GM12878 (cell line): Measurements from ENCODE around the gene PRKAB1. TPM values are rescaled to one million over a fixed set of nuclear protein-coding genes. Genes with fewer than 3 reads are reported as not detected.

Experiments
- ATAC-seq: fragments of 200-7000 bp; cut with Tn5 transposase; 3 replicates; pipeline ENCODE4 v1.9.1; 2020; ENCODE audit warnings: mild to moderate bottlenecking, moderate library complexity
- BruUV-seq: library from RNA; stranded (reverse); fragments of 400-500 nt; replicated peaks from 2 replicates; lab custom pipeline; 2021; lab: Mats Ljungman, UMichigan
- CTCF ChIA-PET: fragments of 300-600 bp; sonication (Branson Sonifier 250); formaldehyde crosslinking; extraction: SDS; loops from one replicate; lab custom pipeline; 2021; ENCODE audit warnings: inconsistent platforms; lab: Yijun Ruan, JAX
- POLR2A ChIA-PET: fragments of 350-600 bp; formaldehyde crosslinking; extraction: SDS; loops from one replicate; lab custom pipeline; 2021; ENCODE audit warnings: inconsistent platforms; lab: Charles Lee
- RAD21 ChIA-PET: fragments of 300-600 bp; sonication (Branson Sonifier 250); formaldehyde crosslinking; loops from one replicate; lab custom pipeline; 2023; ENCODE audit warnings: antibody characterized with exemption; ENCODE audit not compliant: unreplicated experiment; lab: Charles Lee
- SMC1A ChIA-PET: fragments of 300-600 bp; sonication (Branson Sonifier 250); formaldehyde crosslinking; loops from one replicate; lab custom pipeline; 2023; ENCODE audit not compliant: unreplicated experiment, uncharacterized antibody; lab: Charles Lee
- DNase-seq: peaks from one replicate; pipeline ENCODE4 v3.0.0-alpha.2; 2011; ENCODE audit warnings: low read depth, low spot score
- FAIRE-seq: peaks from 3 replicates; lab custom pipeline; 2011; peaks lifted over from hg19 to GRCh38; lab: Jason Lieb, UNC
- H2AFZ ChIP-seq: 2 replicates; pipeline ENCODE4 v1.6.0; 2011; ENCODE audit warnings: low read depth, low read length, control low read depth; ENCODE audit not compliant: control insufficient read depth
- H3K27ac ChIP-seq: 2 replicates; pipeline ENCODE4 v1.5.1; 2011; ENCODE audit warnings: control low read depth; ENCODE audit not compliant: control insufficient read depth, insufficient read depth
- H3K27me3 ChIP-seq, 2 experiments: replicated peaks in 1 of 2; 2 replicates each; pipeline versions ENCODE4 v1.6.0 to v1.6.1; 2011; ENCODE audit warnings: low read length in 1 of 2; ENCODE audit not compliant: control insufficient read depth in 2 of 2, insufficient read depth in 2 of 2
- H3K36me3 ChIP-seq, 2 experiments: 2 replicates each; pipeline ENCODE4 v1.5.1; 2011; ENCODE audit warnings: low read length in 1 of 2; ENCODE audit not compliant: control insufficient read depth in 2 of 2, insufficient read depth in 2 of 2
- H3K4me1 ChIP-seq: 2 replicates; pipeline ENCODE4 v1.6.1; 2011; ENCODE audit warnings: mild to moderate bottlenecking, low read length, moderate library complexity, mixed read lengths; ENCODE audit not compliant: control insufficient read depth, insufficient read depth
- H3K4me2 ChIP-seq: 2 replicates; pipeline ENCODE4 v1.6.0; 2011; ENCODE audit warnings: control low read depth; ENCODE audit not compliant: control insufficient read depth, insufficient read depth
- H3K4me3 ChIP-seq: fragments of 200-600 bp; sonication (generic); 2 replicates; pipeline ENCODE4 v1.5.1; 2016
- H3K79me2 ChIP-seq: 2 replicates; pipeline ENCODE4 v1.6.0; 2011; ENCODE audit warnings: low read length; ENCODE audit not compliant: control insufficient read depth, insufficient read depth
- H3K9ac ChIP-seq: 2 replicates; pipeline ENCODE4 v1.8.0; 2011; ENCODE audit warnings: low read length, control low read depth, mixed read lengths; ENCODE audit not compliant: control insufficient read depth, insufficient read depth
- H3K9me3 ChIP-seq: replicated peaks from 3 replicates; pipeline ENCODE4 v1.5.1; 2011; ENCODE audit warnings: mild to moderate bottlenecking, low read length; ENCODE audit not compliant: control insufficient read depth, insufficient read depth
- H4K20me1 ChIP-seq: 2 replicates; pipeline ENCODE4 v1.6.0; 2011; ENCODE audit not compliant: control insufficient read depth, insufficient read depth
- CREB1 ChIP-seq: IDR thresholded peaks from 2 replicates; pipeline ENCODE4 v1.6.1; 2012; ENCODE audit warnings: low read depth, mild to moderate bottlenecking, inconsistent platforms
- NFIC ChIP-seq: IDR thresholded peaks from 2 replicates; pipeline ENCODE4 v1.6.1; 2012; ENCODE audit warnings: low read depth, mild to moderate bottlenecking, inconsistent platforms, low read length, moderate library complexity
- POLR2AphosphoS2 ChIP-seq: IDR thresholded peaks from 2 replicates; pipeline ENCODE4 v1.6.1; 2011; ENCODE audit warnings: low read depth, mild to moderate bottlenecking, low read length, improper control_type of control experiment, moderate library complexity
- RBBP5 ChIP-seq: fragments of 200-600 bp; sonication (generic); conservative IDR thresholded peaks from 2 replicates; pipeline ENCODE4 v1.6.1; 2016
- RUNX3 ChIP-seq: IDR thresholded peaks from 2 replicates; pipeline ENCODE4 v1.6.1; 2012; ENCODE audit warnings: low read length, inconsistent platforms
- ZNF384 ChIP-seq: IDR thresholded peaks from 2 replicates; pipeline ENCODE4 v1.6.1; 2012; ENCODE audit warnings: low read depth, mild to moderate bottlenecking, low read length, improper control_type of control experiment, borderline replicate concordance
- WGBS: methylation state at CpG from one replicate; pipeline ENCODE4 v1.1.6; 2016; ENCODE audit warnings: low lambda C conversion rate; ENCODE audit not compliant: insufficient replicate concordance, insufficient coverage; ENCODE audit errors: missing lambda C conversion rate; 5-methylcytosine and 5-hydroxymethylcytosine counted together
- in situ Hi-C: fragments of 300-500 bp; cut with MboI; formaldehyde crosslinking; loops from 9 replicates; pipeline ENCODE4 v1.14.3; 2018; ENCODE audit warnings: mixed read lengths
- intact Hi-C: fragments of 100-400 bp; cut with micrococcal nuclease; formaldehyde crosslinking; loops from one replicate; pipeline ENCODE4 v1.14.2; 2022; ENCODE audit not compliant: unreplicated experiment
- polyA plus RNA-seq, 11 experiments: library from polyadenylated mRNA; depleted of rRNA in 4 of 11; unstranded in 6 of 11; stranded (reverse) in 5 of 11; fragments of >200 nt; fragmentation: Nextera tagmentation in 4 of 11; fragmentation: Illumina TruSeq in 1 of 11; extraction: Ambion mirVana in 4 of 11; extraction: Trizol in 1 of 11; gene quantifications; 1 replicate in 1 of 11; 2 replicates in 10 of 11; pipeline versions ENCODE4 v1.2.1 to v1.2.3, GENCODE V29; 2011 to 2016; ENCODE audit warnings: inconsistent platforms in 2 of 11, missing spikeins in 2 of 11, low read depth in 1 of 11
- total RNA-seq, 4 experiments: library from RNA; depleted of rRNA in 3 of 4; stranded (reverse); fragments of >200 nt in 3 of 4; fragmentation: Illumina TruSeq in 1 of 4; extraction: Trizol in 1 of 4; gene quantifications; 2 replicates each; pipeline versions ENCODE4 v1.2.1 to v1.2.3, GENCODE V29; 2013 to 2021
- TF ChIP-seq, protein P1 (sequence below): fragments of 450-650 bp; IDR thresholded peaks from 2 replicates; pipeline ENCODE4 v1.6.1; 2017; ENCODE audit warnings: mild to moderate bottlenecking, moderate library complexity
- TF ChIP-seq, protein P2 (sequence below): IDR thresholded peaks from 2 replicates; pipeline ENCODE4 v1.6.1; 2011; ENCODE audit warnings: mild to moderate bottlenecking, low read depth, low read length, moderate library complexity; ENCODE audit not compliant: insufficient replicate concordance

PRKAB1 gene
- total and polyA plus RNA-seq, 10 of the 15 experiments (the other 5 are each of a cell fraction or from before 2014, with no cell fraction given): 24.6 to 85.0 (median 50.6) TPM

DNA sequence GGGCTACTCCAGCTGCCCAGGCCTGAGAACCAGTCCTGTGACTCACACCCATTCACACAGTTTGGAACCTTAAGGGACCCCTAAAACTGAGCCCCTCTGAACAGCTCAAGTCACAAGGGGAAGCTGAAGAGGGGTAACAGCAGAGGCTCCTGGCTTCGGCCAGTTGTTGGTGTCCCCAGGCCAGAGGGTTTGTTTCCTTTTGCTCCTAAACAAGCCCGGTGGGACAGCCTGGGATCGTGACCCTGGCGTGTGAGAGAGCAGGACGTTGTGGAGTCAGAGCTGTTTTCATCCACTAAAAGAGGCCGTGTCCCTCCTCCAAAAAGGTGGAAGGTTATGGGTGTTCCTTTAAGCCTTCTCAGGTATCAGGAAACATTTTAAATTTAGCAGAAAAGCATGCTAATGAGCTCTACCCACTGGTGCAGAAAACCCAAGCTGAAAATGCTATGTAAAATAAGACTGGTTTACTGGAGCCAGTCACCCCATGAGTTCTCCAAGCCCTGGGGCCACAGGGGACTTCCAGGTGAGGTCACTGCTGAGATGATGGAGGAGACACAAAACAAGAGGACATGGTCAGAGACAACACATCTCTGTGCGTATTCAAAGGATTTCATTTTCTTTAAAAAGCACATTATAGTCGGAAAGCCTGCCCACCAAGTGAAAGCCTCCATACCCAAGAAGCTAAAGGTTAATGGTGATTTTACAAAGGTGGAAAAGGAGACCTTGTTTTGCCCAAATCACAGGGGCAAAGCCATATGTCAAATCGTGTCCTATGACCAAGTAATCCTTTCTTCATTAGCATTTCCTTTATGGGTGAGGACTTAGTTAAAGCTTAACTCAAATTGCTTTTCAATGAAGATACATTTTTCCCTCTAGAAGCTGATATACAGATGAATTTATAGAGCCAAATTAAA, 14.1 kb downstream of the PRKAB1 start (continued):
- TF ChIP-seq ZNF384 (no peak), RBBP5 (no peak)
- TF ChIP-seq, protein P1, sequence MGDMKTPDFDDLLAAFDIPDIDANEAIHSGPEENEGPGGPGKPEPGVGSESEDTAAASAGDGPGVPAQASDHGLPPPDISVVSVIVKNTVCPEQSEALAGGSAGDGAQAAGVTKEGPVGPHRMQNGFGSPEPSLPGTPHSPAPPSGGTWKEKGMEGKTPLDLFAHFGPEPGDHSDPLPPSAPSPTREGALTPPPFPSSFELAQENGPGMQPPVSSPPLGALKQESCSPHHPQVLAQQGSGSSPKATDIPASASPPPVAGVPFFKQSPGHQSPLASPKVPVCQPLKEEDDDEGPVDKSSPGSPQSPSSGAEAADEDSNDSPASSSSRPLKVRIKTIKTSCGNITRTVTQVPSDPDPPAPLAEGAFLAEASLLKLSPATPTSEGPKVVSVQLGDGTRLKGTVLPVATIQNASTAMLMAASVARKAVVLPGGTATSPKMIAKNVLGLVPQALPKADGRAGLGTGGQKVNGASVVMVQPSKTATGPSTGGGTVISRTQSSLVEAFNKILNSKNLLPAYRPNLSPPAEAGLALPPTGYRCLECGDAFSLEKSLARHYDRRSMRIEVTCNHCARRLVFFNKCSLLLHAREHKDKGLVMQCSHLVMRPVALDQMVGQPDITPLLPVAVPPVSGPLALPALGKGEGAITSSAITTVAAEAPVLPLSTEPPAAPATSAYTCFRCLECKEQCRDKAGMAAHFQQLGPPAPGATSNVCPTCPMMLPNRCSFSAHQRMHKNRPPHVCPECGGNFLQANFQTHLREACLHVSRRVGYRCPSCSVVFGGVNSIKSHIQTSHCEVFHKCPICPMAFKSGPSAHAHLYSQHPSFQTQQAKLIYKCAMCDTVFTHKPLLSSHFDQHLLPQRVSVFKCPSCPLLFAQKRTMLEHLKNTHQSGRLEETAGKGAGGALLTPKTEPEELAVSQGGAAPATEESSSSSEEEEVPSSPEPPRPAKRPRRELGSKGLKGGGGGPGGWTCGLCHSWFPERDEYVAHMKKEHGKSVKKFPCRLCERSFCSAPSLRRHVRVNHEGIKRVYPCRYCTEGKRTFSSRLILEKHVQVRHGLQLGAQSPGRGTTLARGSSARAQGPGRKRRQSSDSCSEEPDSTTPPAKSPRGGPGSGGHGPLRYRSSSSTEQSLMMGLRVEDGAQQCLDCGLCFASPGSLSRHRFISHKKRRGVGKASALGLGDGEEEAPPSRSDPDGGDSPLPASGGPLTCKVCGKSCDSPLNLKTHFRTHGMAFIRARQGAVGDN: no peak

DNA sequence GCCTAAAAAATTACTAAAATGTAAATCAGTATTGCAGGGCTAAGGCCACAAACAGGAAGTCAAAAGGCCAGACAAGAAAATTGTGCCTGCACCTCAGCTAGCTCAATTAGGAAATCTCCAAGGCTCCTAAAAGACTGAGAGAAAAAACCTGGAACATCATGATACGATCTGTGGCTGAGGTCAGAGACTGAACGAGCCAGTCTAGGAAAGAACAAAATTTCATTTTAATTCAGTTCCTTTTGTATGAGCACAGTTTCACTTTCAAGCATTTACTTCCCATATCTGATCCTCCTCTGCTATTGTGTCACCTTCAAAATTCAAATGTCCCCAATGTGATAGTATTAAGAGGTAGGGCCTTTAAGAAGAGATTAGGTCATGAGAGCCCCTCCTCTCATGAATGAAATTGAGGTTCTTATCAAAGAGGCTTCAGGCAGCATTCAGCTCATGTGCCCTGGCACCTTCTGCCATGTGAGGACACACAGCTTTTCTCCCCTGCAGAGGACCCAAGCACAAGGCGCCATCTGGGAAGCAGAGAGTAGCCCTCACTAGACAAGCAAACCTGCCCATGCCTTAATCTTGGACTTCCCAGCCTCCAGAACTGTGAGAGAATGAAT, 14.8 kb downstream of the PRKAB1 start:
- H4K20me1 ChIP-seq: no peaks in the 10 kb centered on the region
- peak; percentile 35 for DNase-seq
- intact Hi-C loops (no loop called here), in situ Hi-C loops (no loop called here)
- peak; percentile 78 for FAIRE-seq
- no TSS peak for BruUV-seq
- H2AFZ ChIP-seq: peak overlapping the region; percentile 11; the same call in 1 of the 2 replicates
- H3K9me3 ChIP-seq: no peaks in the 10 kb centered on the region
- H3K9ac ChIP-seq: no peak overlapping the region
- RAD21 ChIA-PET: interaction anchor here (1.1 to 5.0 kb wide), 4 partner anchors 14 to 97 kb away, joined by 3 to 41 read pairs (median 10); partner anchors contain the start of gene PRKAB1
- peak; percentile 74 for ATAC-seq
- CTCF ChIA-PET: interaction anchor here (0.7 to 8.6 kb wide), 8 partner anchors 12 to 220 kb away, joined by 3 to 91 read pairs (median 11); partner anchors contain the start of gene PRKAB1
- H3K4me2 ChIP-seq: peak overlapping the region; percentile 44
- H3K4me1 ChIP-seq: peaks cover 20% of the 10 kb centered on the region
- no peaks in the 10 kb centered on the region for H3K27me3 ChIP-seq
- SMC1A ChIA-PET: interaction anchor here (0.6 to 5.7 kb wide), 9 partner anchors 12 to 181 kb away, joined by 3 to 83 read pairs (median 4); partner anchors contain the start of gene PRKAB1
- peak overlapping the region; percentile 77 for H3K27ac ChIP-seq
- H3K79me2 ChIP-seq: no peaks in the 10 kb centered on the region
- H3K36me3 ChIP-seq: peaks cover 12 to 20% of the 10 kb centered on the region in 2 experiments
- H3K4me3 ChIP-seq: peak overlapping the region; percentile 2; the same call in 1 of the 2 replicates
- POLR2A ChIA-PET: interaction anchor here (0.9 to 3.9 kb wide), 3 partner anchors 13 to 18 kb away, joined by 4 to 54 read pairs (median 12); partner anchors contain the start of gene PRKAB1
- WGBS: 31% methylated on average over 3 of the region's 3 CpGs
- TF ChIP-seq, protein P1: peak; percentile 27; the same call in 1 of the 2 replicates
- TF ChIP-seq POLR2AphosphoS2: 0 out of 2 replicates have a peak, but pooled peaks have one; percentile 26
- TF ChIP-seq, protein P2, sequence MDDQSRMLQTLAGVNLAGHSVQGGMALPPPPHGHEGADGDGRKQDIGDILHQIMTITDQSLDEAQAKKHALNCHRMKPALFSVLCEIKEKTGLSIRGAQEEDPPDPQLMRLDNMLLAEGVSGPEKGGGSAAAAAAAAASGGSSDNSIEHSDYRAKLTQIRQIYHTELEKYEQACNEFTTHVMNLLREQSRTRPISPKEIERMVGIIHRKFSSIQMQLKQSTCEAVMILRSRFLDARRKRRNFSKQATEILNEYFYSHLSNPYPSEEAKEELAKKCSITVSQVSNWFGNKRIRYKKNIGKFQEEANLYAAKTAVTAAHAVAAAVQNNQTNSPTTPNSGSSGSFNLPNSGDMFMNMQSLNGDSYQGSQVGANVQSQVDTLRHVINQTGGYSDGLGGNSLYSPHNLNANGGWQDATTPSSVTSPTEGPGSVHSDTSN: no peak
- TF ChIP-seq CREB1: 0 out of 2 replicates have a peak, but pooled peaks have one; percentile 10
- 0 out of 2 replicates have a peak, but pooled peaks have one; percentile 32 for TF ChIP-seq NFIC
- TF ChIP-seq RUNX3: peak; percentile 18; the same call in 1 of the 2 replicates
